ENCODE measurements around the gene SPC24. TPM values are rescaled to one million over a fixed set of nuclear protein-coding genes. Genes with fewer than 3 reads are reported as not detected.

Gene SPC24
- total and polyA plus RNA-seq, 9 of the 15 experiments (the other 6 are each of a cell fraction or from before 2014, with no cell fraction given): 18.2 to 154 (median 60.9) TPM

GRCh38 chr19:11141937-11142527 is 13.6 kb downstream of the SPC24 start:
- FAIRE-seq: no peak
- no peak overlapping the region for H3K4me2 ChIP-seq (ENCODE audit: insufficient read depth, low read length)
- no peaks in the 10 kb centered on the region; the same call in 1 of the 2 replicates for H4K20me1 ChIP-seq (replicated peaks; ENCODE audit: control insufficient read depth, insufficient read depth, low read length)
- H3K79me2 ChIP-seq (ENCODE audit: control insufficient read depth, insufficient read depth, low read length): no peaks in the 10 kb centered on the region
- intact Hi-C loops (cut with micrococcal nuclease): no loop called here
- peaks cover 26% of the 10 kb centered on the region; the same call in 2 of the 3 replicates for H3K36me3 ChIP-seq (ENCODE audit: control insufficient read depth, insufficient read depth, low read length)
- WGBS (ENCODE audit: insufficient coverage, low coverage, missing lambda C conversion rate): 75% methylated on average over 9 of the region's 9 CpGs
- no peaks in the 10 kb centered on the region for H3K9me3 ChIP-seq (replicated peaks; ENCODE audit: control insufficient read depth, insufficient read depth, low read depth, low read length)
- in situ Hi-C loops (cut with MboI): no loop called here
- H3K4me1 ChIP-seq (replicated peaks in 1 of 2; ENCODE audit: control insufficient read depth in 2 of 2, insufficient read depth in 2 of 2, low read length in 2 of 2): peaks cover 41 to 62% of the 10 kb centered on the region in 2 experiments
- no peak overlapping the region for H3K27ac ChIP-seq (ENCODE audit: extremely low read depth, low read depth, low read length)
- ChIA-PET POLR2A (interaction anchor here (1.4 to 3.9 kb wide), 2 partner anchors 8 to 13 kb away, joined by 3 to 52 read pairs; partner anchors contain the start of gene SPC24), CTCF (ENCODE audit: low intra/inter-chr PET ratio) (no interaction called here)
- H2AFZ ChIP-seq (ENCODE audit: low read depth, low read length): no peak overlapping the region
- no peak overlapping the region for H3K4me3 ChIP-seq
- H3K9ac ChIP-seq (ENCODE audit: insufficient read depth in 1 of 2, low read depth in 2 of 2, low read length in 2 of 2): peak overlapping the region in 1 of 2 experiments; percentile 79; a peak in 2 of 4 replicates
- H3K27me3 ChIP-seq (ENCODE audit: control insufficient read depth in 2 of 2, insufficient read depth in 2 of 2, low read length in 2 of 2): no peaks in the 10 kb centered on the region
- BruUV-seq (replicated peaks): no TSS peak
- H3K9me1 ChIP-seq (ENCODE audit: control insufficient read depth, insufficient read depth, low read length): peaks cover 6% of the 10 kb centered on the region
- peak in 1 of 4 experiments; percentile 9 for DNase-seq (ENCODE audit: extremely low read depth in 1 of 4, low spot score in 3 of 4)
- no peak for ATAC-seq
- TF ChIP-seq, protein P1, sequence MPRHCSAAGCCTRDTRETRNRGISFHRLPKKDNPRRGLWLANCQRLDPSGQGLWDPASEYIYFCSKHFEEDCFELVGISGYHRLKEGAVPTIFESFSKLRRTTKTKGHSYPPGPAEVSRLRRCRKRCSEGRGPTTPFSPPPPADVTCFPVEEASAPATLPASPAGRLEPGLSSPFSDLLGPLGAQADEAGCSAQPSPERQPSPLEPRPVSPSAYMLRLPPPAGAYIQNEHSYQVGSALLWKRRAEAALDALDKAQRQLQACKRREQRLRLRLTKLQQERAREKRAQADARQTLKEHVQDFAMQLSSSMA (CRISPR knock-in tag; IDR thresholded peaks at IDR 0.05): no peak
- TF ChIP-seq KDM1A (IDR thresholded peaks at IDR 0.05) (peak in 1 of 2 experiments; percentile 50; a peak in 2 of 4 replicates), PRDM10 (IDR thresholded peaks at IDR 0.05; ENCODE audit: partially characterized antibody) (no peak), SRF (CRISPR knock-in tag; IDR thresholded peaks at IDR 0.05) (no peak), HIVEP1 (CRISPR knock-in tag; IDR thresholded peaks at IDR 0.05) (no peak), ZNF518B (CRISPR knock-in tag; IDR thresholded peaks at IDR 0.05) (no peak), GABPB2 (CRISPR knock-in tag; conservative IDR thresholded peaks at IDR 0.05) (no peak), POLR2G (IDR thresholded peaks at IDR 0.05; ENCODE audit: low read depth, low read length) (peak; percentile 61), CBX1 (IDR thresholded peaks at IDR 0.05; ENCODE audit: low read depth) (0 out of 2 replicates have a peak, but pooled peaks have one; percentile 19), ARHGAP35 (IDR thresholded peaks at IDR 0.05; ENCODE audit: partially characterized antibody) (no peak)
- TF ChIP-seq, protein P2, sequence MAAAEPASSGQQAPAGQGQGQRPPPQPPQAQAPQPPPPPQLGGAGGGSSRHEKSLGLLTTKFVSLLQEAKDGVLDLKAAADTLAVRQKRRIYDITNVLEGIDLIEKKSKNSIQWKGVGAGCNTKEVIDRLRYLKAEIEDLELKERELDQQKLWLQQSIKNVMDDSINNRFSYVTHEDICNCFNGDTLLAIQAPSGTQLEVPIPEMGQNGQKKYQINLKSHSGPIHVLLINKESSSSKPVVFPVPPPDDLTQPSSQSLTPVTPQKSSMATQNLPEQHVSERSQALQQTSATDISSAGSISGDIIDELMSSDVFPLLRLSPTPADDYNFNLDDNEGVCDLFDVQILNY (CRISPR knock-in tag; IDR thresholded peaks at IDR 0.05): peak; percentile 40; the same call in 1 of the 2 replicates
